Suprapubic skin (tissue), 4 donors: Measurements from ENCODE around the gene VIT. TPM values are rescaled to one million over a fixed set of nuclear protein-coding genes. Genes with fewer than 3 reads are reported as not detected.

Experiments used
- DNase-seq, 2 donors: peaks; one replicate each; pipeline ENCODE4 v3.0.0-alpha.2; 2019; ENCODE audit warnings: low spot score in 2 of 2
- H3K27ac ChIP-seq: fragments of 200-600 bp; sonication (generic); one replicate; pipeline ENCODE4 v1.5.1; 2019
- H3K27me3 ChIP-seq: fragments of 200-600 bp; sonication (generic); one replicate; pipeline ENCODE4 v1.5.1; 2019
- H3K36me3 ChIP-seq: fragments of 200-600 bp; sonication (generic); one replicate; pipeline ENCODE4 v1.5.1; 2019
- H3K4me1 ChIP-seq: fragments of 200-600 bp; sonication (generic); one replicate; pipeline ENCODE4 v1.5.1; 2019
- H3K4me3 ChIP-seq: fragments of 200-600 bp; sonication (generic); one replicate; pipeline ENCODE4 v1.5.1; 2019; ENCODE audit warnings: mild to moderate bottlenecking
- H3K9me3 ChIP-seq: fragments of 200-600 bp; sonication (generic); one replicate; pipeline ENCODE4 v1.5.1; 2019
- CTCF ChIP-seq, 2 donors: fragments of 200-600 bp in 1 of 2; fragments of 450-650 bp in 1 of 2; sonication (generic) in 1 of 2; IDR thresholded peaks; one replicate each; pipeline ENCODE4 v1.5.1; 2016 to 2019; ENCODE audit warnings: antibody characterized with exemption in 2 of 2, mild to moderate bottlenecking in 1 of 2, moderate library complexity in 1 of 2
- EP300 ChIP-seq: sonication (generic); formaldehyde crosslinking; IDR thresholded peaks from one replicate; pipeline ENCODE4 v1.6.1; 2017; ENCODE audit warnings: antibody characterized with exemption
- POLR2A ChIP-seq, 2 donors: fragments of 450-650 bp; IDR thresholded peaks; one replicate each; pipeline ENCODE4 v1.6.1; 2017; ENCODE audit warnings: antibody characterized with exemption in 2 of 2, mild to moderate bottlenecking in 2 of 2, moderate library complexity in 2 of 2
- POLR2AphosphoS5 ChIP-seq, 3 donors: sonication (generic); formaldehyde crosslinking; IDR thresholded peaks; one replicate each; pipeline ENCODE4 v1.6.1; 2017; ENCODE audit warnings: antibody characterized with exemption in 3 of 3
- WGBS: methylation state at CpG from one replicate; pipeline ENCODE4 v1.1.5; 2018; 5-methylcytosine and 5-hydroxymethylcytosine counted together
- total RNA-seq, 4 donors: library from RNA; depleted of rRNA; stranded (reverse); fragments of >200 nt; gene quantifications; one replicate each; pipeline ENCODE4 v1.1.0, GENCODE V29; 2016

Gene VIT
- total RNA-seq, 4 donors from 2014 or later, result 5.6 to 9.8 (median 9.1) TPM

GRCh38 chr2:36811071-36811470 is 114.6 kb downstream of the VIT start:
- Histone ChIP-seq H3K4me3 (no peak overlapping the region), H3K27ac (no peak overlapping the region), H3K4me1 (no peaks in the 10 kb centered on the region), H3K27me3 (no peaks in the 10 kb centered on the region), H3K36me3 (no peaks in the 10 kb centered on the region), H3K9me3 (no peaks in the 10 kb centered on the region)
- no peak for DNase-seq
- TF ChIP-seq POLR2AphosphoS5 (IDR thresholded peaks at IDR 0.05), result no peak
- WGBS, result 83% methylated on average over 5 of the region's 5 CpGs

GRCh38 chr2:36812196-36812595 is 115.7 kb downstream of the VIT start:
- no peak overlapping the region for H3K27ac ChIP-seq
- WGBS, result 54% methylated on average over 6 of the region's 6 CpGs
- TF ChIP-seq CTCF (IDR thresholded peaks at IDR 0.05), result no peak
- TF ChIP-seq POLR2AphosphoS5 (IDR thresholded peaks at IDR 0.05), result no peak
- no peak for TF ChIP-seq POLR2A (IDR thresholded peaks at IDR 0.05)
- no peak for TF ChIP-seq EP300
- no peaks in the 10 kb centered on the region for H3K27me3 ChIP-seq
- no peak overlapping the region for H3K4me3 ChIP-seq
- H3K4me1 ChIP-seq, result no peaks in the 10 kb centered on the region
- no peak for DNase-seq
- no peaks in the 10 kb centered on the region for H3K9me3 ChIP-seq
- no peaks in the 10 kb centered on the region for H3K36me3 ChIP-seq

GRCh38 chr2:36818542-36818941 is 122.0 kb downstream of the VIT start:
- no peak overlapping the region for H3K27ac ChIP-seq
- H3K4me3 ChIP-seq, result no peak overlapping the region
- TF ChIP-seq POLR2A (IDR thresholded peaks at IDR 0.05) (no peak), EP300 (no peak), CTCF (IDR thresholded peaks at IDR 0.05) (no peak)
- no peaks in the 10 kb centered on the region for H3K9me3 ChIP-seq
- no peak for DNase-seq
- H3K36me3 ChIP-seq, result no peaks in the 10 kb centered on the region
- WGBS, result 91% methylated on average over 2 of the region's 2 CpGs
- H3K4me1 ChIP-seq, result no peaks in the 10 kb centered on the region
- no peaks in the 10 kb centered on the region for H3K27me3 ChIP-seq

GRCh38 chr2:36819095-36819711 is 122.7 kb downstream of the VIT start:
- no peak for TF ChIP-seq POLR2AphosphoS5 (IDR thresholded peaks at IDR 0.05)
- no peak for TF ChIP-seq POLR2A (IDR thresholded peaks at IDR 0.05)
- TF ChIP-seq EP300, result no peak
- no peak for TF ChIP-seq CTCF (IDR thresholded peaks at IDR 0.05)
- DNase-seq, result no peak
- H3K4me1 ChIP-seq, result no peaks in the 10 kb centered on the region
- no peaks in the 10 kb centered on the region for H3K36me3 ChIP-seq
- H3K9me3 ChIP-seq, result no peaks in the 10 kb centered on the region
- WGBS, result 89% methylated on average over 4 of the region's 4 CpGs
- no peak overlapping the region for H3K27ac ChIP-seq
- no peak overlapping the region for H3K4me3 ChIP-seq
- H3K27me3 ChIP-seq, result no peaks in the 10 kb centered on the region

GRCh38 chr2:36820942-36821605 is 124.6 kb downstream of the VIT start:
- Histone ChIP-seq H3K9me3 (no peaks in the 10 kb centered on the region), H3K27ac (peak overlapping the region; percentile 58), H3K27me3 (no peaks in the 10 kb centered on the region), H3K4me1 (no peaks in the 10 kb centered on the region), H3K36me3 (no peaks in the 10 kb centered on the region), H3K4me3 (no peak overlapping the region)
- DNase-seq, result no peak
- 64% methylated on average over 7 of the region's 7 CpGs for WGBS
- TF ChIP-seq EP300 (no peak), POLR2A (IDR thresholded peaks at IDR 0.05) (no peak), CTCF (IDR thresholded peaks at IDR 0.05) (no peak), POLR2AphosphoS5 (IDR thresholded peaks at IDR 0.05) (no peak)
